ENCODE results near the gene SPTBN5.

- no peak for TF ChIP-seq CTCF (IDR thresholded peaks at IDR 0.05 in 2 of 3, conservative IDR thresholded peaks at IDR 0.05 in 1 of 3; ENCODE audit: control insufficient read depth in 2 of 3, extremely low read depth in 1 of 3, insufficient read depth in 1 of 3, low read depth in 3 of 3, low read length in 3 of 3)
- TF ChIP-seq SP1 (IDR thresholded peaks at IDR 0.05; ENCODE audit: low read depth, low read length): no peak
- no peak for TF ChIP-seq CREB1 (IDR thresholded peaks at IDR 0.05; ENCODE audit: low read depth)
- no peak for TF ChIP-seq CUX1 (IDR thresholded peaks at IDR 0.05; ENCODE audit: insufficient replicate concordance, low read depth, low read length)
- no peak for TF ChIP-seq EZH2 (IDR thresholded peaks at IDR 0.05; ENCODE audit: borderline replicate concordance, control insufficient read depth, low read depth, low read length)
- TF ChIP-seq SPI1 (IDR thresholded peaks at IDR 0.05; ENCODE audit: borderline replicate concordance, insufficient read depth, low read depth, low read length): no peak
- TF ChIP-seq TAF1 (IDR thresholded peaks at IDR 0.05; ENCODE audit: borderline replicate concordance, low read depth, low read length): no peak
- TF ChIP-seq PKNOX1 (IDR thresholded peaks at IDR 0.05): no peak
- no peak for TF ChIP-seq SUZ12 (IDR thresholded peaks at IDR 0.05; ENCODE audit: unreplicated experiment)
- TF ChIP-seq JUND (IDR thresholded peaks at IDR 0.05; ENCODE audit: low read depth, low read length): no peak
Observed at GRCh38 chr15:41865490-41866055, 28.3 kb downstream of the SPTBN5 start.

Measured in GM12878 (cell line).